GM12875 (cell line): ENCODE data around the gene MTMR1.

ENCODE experiments used
- H3K4me3 ChIP-seq: one replicate; pipeline ENCODE4 v1.5.1; 2011; ENCODE audit warnings: low read depth, low read length, control low read depth
- TF ChIP-seq, protein P1 (sequence below): IDR thresholded peaks from 2 replicates; pipeline ENCODE4 v1.5.1; 2011; ENCODE audit warnings: low read depth, mild to moderate bottlenecking, control low read depth, inconsistent platforms, low read length, moderate library complexity, borderline replicate concordance; ENCODE audit not compliant: insufficient read depth

Gene MTMR1

DNA sequence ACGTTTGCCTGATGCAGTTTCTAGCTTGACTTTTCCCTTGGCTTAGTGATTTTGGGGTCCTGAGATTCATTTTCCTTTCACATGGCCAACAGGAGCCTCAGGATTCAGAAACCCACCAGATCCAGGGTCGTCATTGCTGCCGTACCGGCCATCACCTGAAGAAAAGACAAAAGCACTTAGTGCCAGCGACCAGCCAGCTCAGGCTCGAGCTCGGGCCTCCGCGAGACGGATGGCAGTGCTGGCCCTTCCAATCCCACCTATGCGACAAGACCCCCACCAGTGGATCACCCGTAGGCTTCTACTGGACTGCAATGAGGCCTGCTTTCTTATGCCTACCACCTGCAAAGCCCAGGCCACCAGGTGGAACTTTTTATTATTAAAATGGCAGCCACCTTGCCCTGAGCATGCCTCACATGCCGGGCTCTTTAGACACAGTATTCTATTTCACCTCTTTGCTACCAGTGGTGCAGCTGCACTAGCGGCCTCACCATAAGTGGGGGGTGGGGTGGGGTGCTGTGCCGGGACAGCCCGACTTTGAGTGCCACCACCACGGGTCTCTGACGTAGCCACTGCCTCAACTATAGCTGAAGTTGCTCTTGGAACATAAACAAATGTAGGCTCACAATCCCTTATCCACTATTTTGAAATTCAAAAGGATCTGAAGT is 84.3 kb downstream of the MTMR1 start:
- TF ChIP-seq, protein P1, sequence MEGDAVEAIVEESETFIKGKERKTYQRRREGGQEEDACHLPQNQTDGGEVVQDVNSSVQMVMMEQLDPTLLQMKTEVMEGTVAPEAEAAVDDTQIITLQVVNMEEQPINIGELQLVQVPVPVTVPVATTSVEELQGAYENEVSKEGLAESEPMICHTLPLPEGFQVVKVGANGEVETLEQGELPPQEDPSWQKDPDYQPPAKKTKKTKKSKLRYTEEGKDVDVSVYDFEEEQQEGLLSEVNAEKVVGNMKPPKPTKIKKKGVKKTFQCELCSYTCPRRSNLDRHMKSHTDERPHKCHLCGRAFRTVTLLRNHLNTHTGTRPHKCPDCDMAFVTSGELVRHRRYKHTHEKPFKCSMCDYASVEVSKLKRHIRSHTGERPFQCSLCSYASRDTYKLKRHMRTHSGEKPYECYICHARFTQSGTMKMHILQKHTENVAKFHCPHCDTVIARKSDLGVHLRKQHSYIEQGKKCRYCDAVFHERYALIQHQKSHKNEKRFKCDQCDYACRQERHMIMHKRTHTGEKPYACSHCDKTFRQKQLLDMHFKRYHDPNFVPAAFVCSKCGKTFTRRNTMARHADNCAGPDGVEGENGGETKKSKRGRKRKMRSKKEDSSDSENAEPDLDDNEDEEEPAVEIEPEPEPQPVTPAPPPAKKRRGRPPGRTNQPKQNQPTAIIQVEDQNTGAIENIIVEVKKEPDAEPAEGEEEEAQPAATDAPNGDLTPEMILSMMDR: no peak
- no peak overlapping the region for H3K4me3 ChIP-seq

DNA sequence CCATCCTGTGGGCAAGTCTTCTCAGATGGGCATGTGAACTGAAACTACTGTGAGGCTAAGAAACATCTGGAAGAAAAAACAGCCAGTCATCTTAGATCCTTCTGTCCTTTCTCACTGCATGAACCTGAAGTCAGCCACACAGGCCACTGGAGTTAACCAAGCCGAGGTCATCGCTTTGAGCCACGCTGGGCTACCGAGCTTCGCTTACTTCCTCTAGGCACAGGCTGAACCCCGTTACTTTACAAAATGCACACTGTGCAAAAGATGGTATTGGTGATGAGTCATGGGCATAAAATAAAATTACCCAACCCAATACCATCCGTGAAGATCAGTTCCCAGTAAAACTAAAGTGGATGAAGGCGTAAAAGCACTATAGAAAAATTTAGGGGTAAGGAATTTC is 86.2 kb downstream of the MTMR1 start:
- TF ChIP-seq, protein P1: no peak
- no peak overlapping the region for H3K4me3 ChIP-seq

DNA sequence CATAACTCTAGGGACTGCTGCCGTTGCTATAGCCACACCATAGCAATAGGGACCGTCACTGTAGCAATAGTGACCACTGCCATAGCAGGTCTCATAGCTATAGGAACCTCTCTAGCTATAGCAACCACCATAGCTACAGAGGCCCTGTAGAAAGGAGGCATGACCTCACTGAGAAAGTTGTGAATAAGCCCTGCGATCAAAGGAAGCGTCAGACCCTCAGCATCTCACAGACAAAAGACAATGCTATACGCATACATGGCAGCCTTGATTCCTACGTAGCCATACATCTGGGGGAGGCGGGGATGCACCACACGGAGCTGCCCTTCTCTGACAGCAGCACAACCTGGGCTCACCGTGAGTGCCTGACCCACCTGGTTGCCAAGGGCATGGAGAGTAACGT is 88.5 kb downstream of the MTMR1 start:
- no peak overlapping the region for H3K4me3 ChIP-seq
- TF ChIP-seq, protein P1: no peak

DNA sequence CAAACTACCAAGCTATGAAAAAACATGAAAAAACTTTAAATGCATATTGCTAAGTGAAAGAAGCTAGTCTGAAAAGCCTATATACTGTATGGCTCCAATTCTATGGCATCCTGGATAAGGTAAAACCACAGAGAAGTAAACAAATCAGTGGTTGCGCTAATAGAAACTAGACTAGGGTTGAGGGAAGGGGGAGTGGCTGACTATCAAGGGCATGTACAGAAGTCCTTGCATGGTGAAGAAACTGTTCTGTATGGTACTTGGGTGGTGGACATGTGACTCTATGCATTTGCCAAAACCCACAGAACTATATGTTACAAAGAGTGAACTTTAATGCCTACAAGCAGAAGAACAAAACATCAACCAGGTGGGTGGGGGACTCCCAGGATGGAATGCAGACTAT is 96.8 kb downstream of the MTMR1 start:
- TF ChIP-seq, protein P1: no peak
- H3K4me3 ChIP-seq: no peak overlapping the region

DNA sequence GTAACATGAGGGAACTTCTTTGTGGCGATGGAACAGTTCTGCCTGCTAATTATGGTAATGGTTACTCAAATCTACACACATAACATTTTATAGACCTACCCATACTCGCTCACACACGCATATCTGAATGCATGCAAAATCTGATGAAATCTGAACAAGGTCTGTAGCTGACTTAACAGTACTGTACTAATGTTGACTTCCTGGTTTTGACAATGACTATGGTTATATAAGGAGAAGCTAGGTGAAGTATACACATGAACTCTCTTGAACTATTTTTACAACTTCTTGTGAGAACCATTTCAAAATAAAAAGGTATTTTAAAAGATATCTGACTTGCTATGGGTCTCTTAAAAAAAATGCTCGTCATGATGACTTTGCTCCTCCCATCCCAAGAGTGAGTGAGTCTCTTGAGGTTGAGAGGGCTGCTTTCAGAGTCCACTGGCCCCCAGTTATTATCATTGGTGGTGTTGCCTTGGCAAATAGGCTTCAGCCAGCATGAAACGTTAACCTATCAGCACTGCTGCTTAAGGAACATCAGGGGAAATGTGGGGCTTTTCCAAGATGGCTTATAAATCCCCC is 99.8 kb downstream of the MTMR1 start:
- TF ChIP-seq, protein P1: no peak

DNA sequence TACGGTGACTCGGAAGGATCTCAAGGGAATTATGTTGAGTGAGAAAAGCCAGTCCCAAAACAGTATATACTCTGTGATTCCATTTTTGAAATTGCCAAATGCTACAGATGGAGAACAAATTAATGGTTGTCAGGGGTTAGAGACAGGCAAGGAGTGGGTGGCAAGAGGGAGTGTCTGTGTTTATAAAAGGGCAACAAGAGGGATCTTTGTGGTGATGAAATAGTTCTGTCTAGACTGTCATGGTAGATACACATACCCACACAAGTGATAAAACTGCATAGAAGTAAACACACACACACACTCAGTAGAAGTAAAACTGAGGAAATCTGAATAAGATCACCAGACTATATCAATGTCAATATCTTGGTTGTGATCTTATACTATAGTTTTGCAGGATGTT is 112.5 kb downstream of the MTMR1 start:
- TF ChIP-seq, protein P1: no peak
- no peak overlapping the region for H3K4me3 ChIP-seq

More for the DNA sequence above, 99.8 kb downstream of the MTMR1 start:
- no peak overlapping the region for H3K4me3 ChIP-seq

DNA sequence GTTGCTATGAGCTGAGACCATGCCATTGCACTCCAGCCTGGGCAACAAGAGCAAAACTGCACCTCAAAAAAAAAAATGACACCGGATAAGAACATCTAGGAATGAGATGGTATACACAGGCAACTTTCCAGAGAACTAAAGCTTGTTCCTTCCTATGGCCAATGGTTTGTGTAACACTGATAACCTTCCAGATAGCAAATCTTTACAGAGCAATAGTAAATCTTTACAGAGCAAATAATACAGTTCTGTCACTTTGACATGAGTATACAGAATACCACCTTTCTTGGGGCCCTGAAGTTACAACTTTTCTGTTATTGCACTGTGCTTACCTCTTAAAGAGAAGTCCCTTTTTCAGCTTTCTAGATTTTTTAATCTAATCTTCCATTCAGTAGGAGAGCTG is 113.6 kb downstream of the MTMR1 start:
- no peak overlapping the region for H3K4me3 ChIP-seq
- TF ChIP-seq, protein P1: no peak
